Measurements from ENCODE around the gene CAMP. TPM values are rescaled to one million over a fixed set of nuclear protein-coding genes. Genes with fewer than 3 reads are reported as not detected.
A peak's percentile ranks its signal among the peaks of the same experiment; 100 is the strongest.

The CAMP gene
- total and polyA plus RNA-seq, 12 donors: 0.17 to 0.67 (median 0.56) TPM; not detected in 9

- DNase-seq: peak in 6 of 7 donors; percentile 59 to 84 (median 78)
- Histone ChIP-seq H3K27ac (peak overlapping the region in 1 of 5 donors; percentile 6), H3K4me1 (replicated peaks in 1 of 2) (peaks cover 30 to 36% of the 10 kb centered on the region in 2 donors), H3K4me3 (no peak overlapping the region), H3K36me3 (replicated peaks in 1 of 2) (no peaks in the 10 kb centered on the region), H3K9me3 (replicated peaks in 1 of 3) (no peaks in the 10 kb centered on the region), H3K27me3 (no peaks in the 10 kb centered on the region)
- WGBS, 4 donors: 53 to 71% (median 62%) methylated on average over 3 to 4 of the region's 4 CpGs
- intact Hi-C loops (cut with DNase I): no loop called here
- TF ChIP-seq CTCF (IDR thresholded peaks at IDR 0.05) (peak in 1 of 6 experiments; percentile 9), POLR2A (IDR thresholded peaks at IDR 0.05) (no peak)
These were observed 5.8 kb upstream of the CAMP start for GRCh38 chr3:48217449-48217848.

- peaks cover 30 to 36% of the 10 kb centered on the region in 2 donors for H3K4me1 ChIP-seq (replicated peaks in 1 of 2)
- intact Hi-C loops (cut with DNase I): no loop called here
- 75 to 78% (median 77%) methylated on average over 5 of the region's 5 CpGs for WGBS, 4 donors
- no peak overlapping the region for H3K4me3 ChIP-seq
- no peak overlapping the region for H3K27ac ChIP-seq
- no peaks in the 10 kb centered on the region for H3K27me3 ChIP-seq
- no peak for TF ChIP-seq POLR2A (IDR thresholded peaks at IDR 0.05)
- TF ChIP-seq CTCF (IDR thresholded peaks at IDR 0.05): no peak
- H3K36me3 ChIP-seq (replicated peaks in 1 of 2): no peaks in the 10 kb centered on the region
- DNase-seq: peak in 2 of 7 donors; percentile 29 to 33
- no peaks in the 10 kb centered on the region for H3K9me3 ChIP-seq (replicated peaks in 1 of 3)
These were observed 4.8 kb upstream of the CAMP start for GRCh38 chr3:48218537-48218936.

GRCh38 chr3:48219543-48219942 is 3.8 kb upstream of the CAMP start:
- TF ChIP-seq CTCF (IDR thresholded peaks at IDR 0.05): no peak
- TF ChIP-seq POLR2A (IDR thresholded peaks at IDR 0.05): no peak
- H3K36me3 ChIP-seq (replicated peaks in 1 of 2): no peaks in the 10 kb centered on the region
- no peak overlapping the region for H3K27ac ChIP-seq
- H3K4me3 ChIP-seq: no peak overlapping the region
- peak in 5 of 7 donors; percentile 49 to 64 (median 61) for DNase-seq
- WGBS, 4 donors: 56 to 64% (median 59%) methylated on average over 2 to 3 of the region's 3 CpGs
- no peaks in the 10 kb centered on the region for H3K27me3 ChIP-seq
- intact Hi-C loops (cut with DNase I): no loop called here
- no peaks in the 10 kb centered on the region for H3K9me3 ChIP-seq (replicated peaks in 1 of 3)
- H3K4me1 ChIP-seq (replicated peaks in 1 of 2): peaks cover 30 to 36% of the 10 kb centered on the region in 2 donors

- intact Hi-C loops (cut with DNase I): no loop called here
- Histone ChIP-seq H3K27me3 (no peaks in the 10 kb centered on the region), H3K36me3 (replicated peaks in 1 of 2) (no peaks in the 10 kb centered on the region), H3K9me3 (replicated peaks in 1 of 3) (no peaks in the 10 kb centered on the region), H3K4me3 (no peak overlapping the region), H3K27ac (no peak overlapping the region), H3K4me1 (replicated peaks in 1 of 2) (peaks cover 21 to 24% of the 10 kb centered on the region in 2 donors)
- TF ChIP-seq CTCF (IDR thresholded peaks at IDR 0.05): no peak
- TF ChIP-seq POLR2A (IDR thresholded peaks at IDR 0.05): no peak
- 86 to 92% (median 89%) methylated on average over 2 to 9 of the region's 9 CpGs for WGBS, 4 donors
- DNase-seq: no peak
These were observed 2.5 kb upstream of the CAMP start for GRCh38 chr3:48220746-48221145.

All from adrenal gland (tissue), 12 donors.